Skin of body (tissue), 2 donors: ENCODE results near the gene CYP4F8. TPM values are rescaled to one million over a fixed set of nuclear protein-coding genes. Genes with fewer than 3 reads are reported as not detected.

Experiments
- DNase-seq: peaks from one replicate; lab custom pipeline; 2025; lab: John Stamatoyannopoulos, UW
- total RNA-seq: library from RNA; depleted of rRNA; stranded (reverse); fragments of >200 nt; gene quantifications from one replicate; pipeline ENCODE4 v1.2.3, GENCODE V29; 2014

Gene CYP4F8
- total RNA-seq, 1 donor from 2014 or later: 1.8 TPM

GRCh38 chr19:15615526-15615925, 508 bp downstream of the CYP4F8 start:
- no peak for DNase-seq

- no peak for DNase-seq
These were observed 1.2 kb downstream of the CYP4F8 start for GRCh38 chr19:15616183-15616582.

- no peak for DNase-seq
These were observed 1.7 kb downstream of the CYP4F8 start for GRCh38 chr19:15616627-15617270.

- no peak for DNase-seq
These were observed 3.3 kb downstream of the CYP4F8 start for GRCh38 chr19:15618321-15618720.

- no peak for DNase-seq
These were observed 6.8 kb downstream of the CYP4F8 start for GRCh38 chr19:15621801-15622200.

GRCh38 chr19:15622991-15623390, 8.0 kb downstream of the CYP4F8 start:
- DNase-seq: no peak

GRCh38 chr19:15623711-15624318, 8.8 kb downstream of the CYP4F8 start:
- no peak for DNase-seq

- no peak for DNase-seq
These were observed 13.4 kb downstream of the CYP4F8 start for GRCh38 chr19:15628236-15629002.

GRCh38 chr19:15629003-15629880, 14.2 kb downstream of the CYP4F8 start:
- DNase-seq: peak; percentile 3

GRCh38 chr19:15631817-15632216, 16.8 kb downstream of the CYP4F8 start:
- DNase-seq: no peak

GRCh38 chr19:15633082-15633835, 18.2 kb downstream of the CYP4F8 start:
- no peak for DNase-seq

GRCh38 chr19:15634105-15634504, 19.1 kb downstream of the CYP4F8 start:
- no peak for DNase-seq

GRCh38 chr19:15635016-15635805, 20.2 kb downstream of the CYP4F8 start:
- DNase-seq: no peak

- no peak for DNase-seq
These were observed 21.0 kb downstream of the CYP4F8 start for GRCh38 chr19:15636026-15636425.

GRCh38 chr19:15639596-15639995, 24.6 kb downstream of the CYP4F8 start:
- no peak for DNase-seq

- DNase-seq: no peak
These were observed 25.4 kb downstream of the CYP4F8 start, which contains the start of gene CYP4F3 for GRCh38 chr19:15640294-15640903. CYP4F3 (plus strand) TSS chr19:15640897; CDS start chr19:15641416, 519 bp downstream.

- DNase-seq: no peak
These were observed 26.0 kb downstream of the CYP4F8 start for GRCh38 chr19:15640904-15641597.

GRCh38 chr19:15641901-15642491, 27.0 kb downstream of the CYP4F8 start:
- DNase-seq: no peak
